Endothelial cell of umbilical vein (primary cell): ENCODE data around the gene HOXC12. TPM values are rescaled to one million over a fixed set of nuclear protein-coding genes. Genes with fewer than 3 reads are reported as not detected.

Experiments used
- BruUV-seq: library from RNA; stranded (reverse); fragments of 400-500 nt; replicated peaks from 2 replicates; lab custom pipeline; 2021; lab: Mats Ljungman, UMichigan
- CTCF ChIA-PET: fragments of 300-600, 350-600 bp; sonication (Branson Sonifier 250); formaldehyde crosslinking; loops from one replicate; lab custom pipeline; 2021; ENCODE audit warnings: antibody characterized with exemption, inconsistent platforms; lab: Charles Lee
- POLR2A ChIA-PET: fragments of 300-600, 350-600 bp; sonication (Branson Sonifier 250); formaldehyde crosslinking; loops from one replicate; lab custom pipeline; 2021; ENCODE audit warnings: antibody characterized with exemption, inconsistent platforms; lab: Charles Lee
- DNase-seq: peaks from one replicate; pipeline ENCODE4 v3.0.0-alpha.2; 2011; ENCODE audit warnings: low read depth, low spot score
- FAIRE-seq: peaks from 2 replicates; lab custom pipeline; 2011; peaks lifted over from hg19 to GRCh38; lab: Jason Lieb, UNC
- H2AFZ ChIP-seq: 2 replicates; pipeline ENCODE4 v1.6.0; 2012; ENCODE audit warnings: low read depth, low read length, control low read depth, inconsistent platforms
- H3K27ac ChIP-seq: 2 replicates; pipeline ENCODE4 v1.5.1; 2011; ENCODE audit warnings: low read depth, mild to moderate bottlenecking, control low read depth, low read length, moderate library complexity; ENCODE audit not compliant: insufficient read depth
- H3K27me3 ChIP-seq, 2 experiments: 2 replicates each; pipeline versions ENCODE4 v1.6.0 to v1.6.1; 2011; ENCODE audit warnings: low read length in 2 of 2, mixed read lengths in 1 of 2; ENCODE audit not compliant: control insufficient read depth in 2 of 2, insufficient read depth in 2 of 2
- H3K36me3 ChIP-seq, 2 experiments: 2 replicates in 1 of 2; 3 replicates in 1 of 2; pipeline ENCODE4 v1.5.1; 2011; ENCODE audit warnings: low read length in 2 of 2, mild to moderate bottlenecking in 1 of 2, moderate library complexity in 1 of 2; ENCODE audit not compliant: control insufficient read depth in 2 of 2, insufficient read depth in 2 of 2; ENCODE audit errors: extremely low read depth in 1 of 2
- H3K4me1 ChIP-seq: 3 replicates; pipeline ENCODE4 v1.5.1; 2011; ENCODE audit warnings: mild to moderate bottlenecking, low read length; ENCODE audit not compliant: control insufficient read depth, insufficient read depth; ENCODE audit errors: extremely low read depth
- H3K4me2 ChIP-seq: 2 replicates; pipeline ENCODE4 v1.6.1; 2011; ENCODE audit warnings: low read length, control low read depth, mixed read lengths; ENCODE audit not compliant: insufficient read depth
- H3K4me3 ChIP-seq, 3 experiments: fragments of 200-600 bp in 1 of 3; sonication (generic), shearing (Covaris generic) in 1 of 3; replicated peaks in 1 of 3; 2 replicates each; pipeline ENCODE4 v1.5.1; 2011 to 2016; ENCODE audit warnings: control low read depth in 3 of 3, low read length in 3 of 3, mild to moderate bottlenecking in 2 of 3, inconsistent platforms in 1 of 3, low read depth in 1 of 3, moderate library complexity in 1 of 3; ENCODE audit not compliant: insufficient read depth in 1 of 3
- H3K79me2 ChIP-seq: 2 replicates; pipeline ENCODE4 v1.6.0; 2012; ENCODE audit warnings: low read length, inconsistent platforms; ENCODE audit not compliant: control insufficient read depth, insufficient read depth
- H3K9ac ChIP-seq: replicated peaks from 2 replicates; pipeline ENCODE3; 2011; ENCODE audit warnings: low read length, control low read depth; ENCODE audit not compliant: insufficient read depth; ENCODE audit errors: extremely low read depth
- H3K9me1 ChIP-seq: replicated peaks from 3 replicates; pipeline ENCODE4 v1.6.0; 2011; ENCODE audit warnings: mild to moderate bottlenecking, low read length; ENCODE audit not compliant: control insufficient read depth, insufficient read depth; ENCODE audit errors: extremely low read depth
- H3K9me3 ChIP-seq: replicated peaks from 2 replicates; pipeline ENCODE4 v1.5.1; 2012; ENCODE audit warnings: low read length, inconsistent platforms; ENCODE audit not compliant: control insufficient read depth, insufficient read depth
- H4K20me1 ChIP-seq: replicated peaks from 2 replicates; pipeline ENCODE3; 2011; ENCODE audit warnings: mild to moderate bottlenecking, low read length; ENCODE audit not compliant: control insufficient read depth, insufficient read depth; ENCODE audit errors: extremely low read depth
- CTCF ChIP-seq, 2 donors: IDR thresholded peaks; 1 replicate in 1 of 2; 2 replicates in 1 of 2; pipeline ENCODE4 v1.5.1; 2011; ENCODE audit warnings: low read length in 2 of 2, mild to moderate bottlenecking in 2 of 2, moderate library complexity in 2 of 2, control low read depth in 1 of 2, inconsistent platforms in 1 of 2, low read depth in 1 of 2; ENCODE audit not compliant: insufficient read depth in 1 of 2; ENCODE audit errors: extremely low read depth in 1 of 2
- EZH2 ChIP-seq: IDR thresholded peaks from 2 replicates; pipeline ENCODE4 v1.6.1; 2012; ENCODE audit warnings: borderline replicate concordance, low read depth, mild to moderate bottlenecking, moderate library complexity, low read length, inconsistent platforms; ENCODE audit not compliant: severe bottlenecking
- FOS ChIP-seq: IDR thresholded peaks from 2 replicates; pipeline ENCODE4 v1.6.1; 2011; ENCODE audit warnings: mild to moderate bottlenecking, low read length, moderate library complexity, borderline replicate concordance; ENCODE audit not compliant: insufficient read depth
- GATA2 ChIP-seq: IDR thresholded peaks from 2 replicates; pipeline ENCODE4 v1.7.0; 2011; ENCODE audit warnings: low read depth, mild to moderate bottlenecking, moderate library complexity, mixed read lengths, low read length; ENCODE audit not compliant: insufficient read length, insufficient read depth
- JUN ChIP-seq: IDR thresholded peaks from 2 replicates; pipeline ENCODE4 v1.6.1; 2011; ENCODE audit warnings: borderline replicate concordance, low read depth; ENCODE audit not compliant: insufficient read length, insufficient read depth
- MAX ChIP-seq: IDR thresholded peaks from 2 replicates; pipeline ENCODE4 v1.6.1; 2011; ENCODE audit not compliant: insufficient read depth, insufficient read length
- MYC ChIP-seq: IDR thresholded peaks from one replicate; pipeline ENCODE4 v1.6.1; 2011; ENCODE audit warnings: mild to moderate bottlenecking, low read depth, low read length
- POLR2A ChIP-seq: IDR thresholded peaks from 2 replicates; pipeline ENCODE4 v1.6.1; 2012; ENCODE audit warnings: low read depth, mild to moderate bottlenecking, control low read depth, low read length
- POLR2AphosphoS5 ChIP-seq: IDR thresholded peaks from 2 replicates; pipeline ENCODE4 v1.6.1; 2012; ENCODE audit warnings: low read depth, mild to moderate bottlenecking, control low read depth, low read length, moderate library complexity; ENCODE audit not compliant: insufficient read depth
- dilution Hi-C: fragments of 300-500 bp; cut with MboI; formaldehyde crosslinking; loops from one replicate; pipeline ENCODE4 v1.15.0; 2019; ENCODE audit warnings: low sequenced_read_pairs; ENCODE audit not compliant: extremely low pct_ligation_motif_present
- intact Hi-C: fragments of 100-400 bp; cut with micrococcal nuclease; formaldehyde crosslinking; loops from one replicate; pipeline ENCODE4 v1.10.0; 2022
- polyA plus RNA-seq, 4 experiments: library from polyadenylated mRNA; depleted of rRNA in 3 of 4; stranded (reverse) in 3 of 4; unstranded in 1 of 4; fragments of >200 nt; gene quantifications; 2 replicates each; pipeline versions ENCODE4 v1.2.1 to v1.2.3, GENCODE V29; 2011 to 2012; ENCODE audit warnings: missing spikeins in 1 of 4
- total RNA-seq: library from RNA; stranded (reverse); gene quantifications from 2 replicates; pipeline ENCODE4 v1.2.3, GENCODE V29; 2021

HOXC12 gene
- total and polyA plus RNA-seq, 2 donors (not counting 3 experiments of a cell fraction or from before 2014, with no cell fraction given): not detected

GRCh38 chr12:53941750-53942149 is 13.0 kb upstream of the HOXC12 start:
- Histone ChIP-seq H3K4me2 (no peak overlapping the region), H3K27ac (no peak overlapping the region), H2AFZ (no peak overlapping the region), H3K4me1 (no peaks in the 10 kb centered on the region), H3K36me3 (no peaks in the 10 kb centered on the region), H3K79me2 (no peaks in the 10 kb centered on the region), H3K9me1 (no peaks in the 10 kb centered on the region), H4K20me1 (no peaks in the 10 kb centered on the region), H3K4me3 (no peak overlapping the region), H3K27me3 (peaks cover 77 to 95% of the 10 kb centered on the region in 2 experiments), H3K9me3 (no peaks in the 10 kb centered on the region), H3K9ac (no peak overlapping the region)
- dilution Hi-C loops: no loop called here
- no peak for FAIRE-seq
- intact Hi-C loops: no loop called here
- TF ChIP-seq FOS (no peak), POLR2AphosphoS5 (no peak), JUN (no peak), POLR2A (no peak), MAX (no peak), CTCF (IDR thresholded peaks at IDR 0.05; ENCODE audit: extremely low read depth in 1 of 2, insufficient read depth in 1 of 2, low read depth in 1 of 2, low read length in 2 of 2) (no peak), GATA2 (no peak), EZH2 (no peak), MYC (no peak)
- CTCF ChIA-PET: interaction anchor here (1.2 to 2.2 kb wide), 2 partner anchors 10 to 260 kb away, joined by 3 to 9 read pairs; no protein-coding TSS in a partner anchor
- no TSS peak for BruUV-seq
- no peak for DNase-seq
- POLR2A ChIA-PET: no interaction called here
